Liver (tissue), 9 donors: ENCODE results near the gene ESCO1. TPM values are rescaled to one million over a fixed set of nuclear protein-coding genes. Genes with fewer than 3 reads are reported as not detected.

Source experiments
- DNase-seq: peaks from one replicate; pipeline ENCODE4 v3.0.0-alpha.2; 2017; ENCODE audit warnings: low spot score
- H3K27ac ChIP-seq, 2 donors: one replicate each; pipeline ENCODE4 v1.7.0; 2013; ENCODE audit warnings: inconsistent platforms in 2 of 2, low read length in 2 of 2, control low read depth in 1 of 2, low read depth in 1 of 2, mild to moderate bottlenecking in 1 of 2
- H3K27me3 ChIP-seq, 4 donors: one replicate each; pipeline versions ENCODE4 v1.6.1 to v1.7.0; 2013; ENCODE audit warnings: low read length in 3 of 4, inconsistent platforms in 1 of 4, mild to moderate bottlenecking in 1 of 4, moderate library complexity in 1 of 4; ENCODE audit not compliant: control insufficient read depth in 4 of 4, insufficient read depth in 4 of 4
- H3K36me3 ChIP-seq, 4 donors: one replicate each; pipeline versions ENCODE4 v1.6.1 to v1.7.0; 2013; ENCODE audit warnings: low read length in 3 of 4, mild to moderate bottlenecking in 3 of 4, low read depth in 1 of 4, moderate library complexity in 1 of 4; ENCODE audit not compliant: control insufficient read depth in 4 of 4, insufficient read depth in 3 of 4
- H3K4me1 ChIP-seq, 4 donors: one replicate each; pipeline versions ENCODE4 v1.6.1 to v1.7.0; 2013; ENCODE audit warnings: low read length in 3 of 4, mild to moderate bottlenecking in 3 of 4, moderate library complexity in 1 of 4; ENCODE audit not compliant: control insufficient read depth in 4 of 4, insufficient read depth in 4 of 4
- H3K4me3 ChIP-seq, 3 donors: one replicate each; pipeline versions ENCODE4 v1.6.1 to v1.7.0; 2013; ENCODE audit warnings: low read length in 3 of 3, control low read depth in 1 of 3, low read depth in 1 of 3, mild to moderate bottlenecking in 1 of 3
- H3K9ac ChIP-seq, 2 donors: one replicate each; pipeline ENCODE4 v1.7.0; 2013; ENCODE audit warnings: low read length in 2 of 2, mild to moderate bottlenecking in 2 of 2, moderate library complexity in 2 of 2, control low read depth in 1 of 2, low read depth in 1 of 2
- H3K9me3 ChIP-seq, 4 donors: one replicate each; pipeline versions ENCODE4 v1.6.1 to v1.7.0; 2013; ENCODE audit warnings: low read length in 3 of 4; ENCODE audit not compliant: control insufficient read depth in 4 of 4
- EGR1 ChIP-seq, 2 donors: IDR thresholded peaks; 2 replicates each; pipeline ENCODE4 v1.6.1; 2016 to 2018; ENCODE audit warnings: antibody characterized with exemption in 2 of 2, low read depth in 2 of 2
- FOXA1 ChIP-seq: IDR thresholded peaks from 2 replicates; pipeline ENCODE4 v1.6.1; 2016; ENCODE audit warnings: antibody characterized with exemption
- GABPA ChIP-seq, 2 donors: IDR thresholded peaks in 1 of 2; conservative IDR thresholded peaks in 1 of 2; 2 replicates each; pipeline ENCODE4 v1.6.1; 2016; ENCODE audit warnings: antibody characterized with exemption in 2 of 2, mild to moderate bottlenecking in 1 of 2, moderate library complexity in 1 of 2
- HNF4A ChIP-seq, 2 donors: conservative IDR thresholded peaks; 2 replicates each; pipeline ENCODE4 v1.6.1; 2016; ENCODE audit warnings: antibody characterized with exemption in 2 of 2, mild to moderate bottlenecking in 2 of 2
- HNF4G ChIP-seq: IDR thresholded peaks from 2 replicates; pipeline ENCODE4 v1.6.1; 2016; ENCODE audit warnings: antibody characterized with exemption
- JUND ChIP-seq, 2 donors: IDR thresholded peaks; 2 replicates each; pipeline ENCODE4 v1.6.1; 2016; ENCODE audit warnings: antibody characterized with exemption in 2 of 2
- NR2F2 ChIP-seq: IDR thresholded peaks from 2 replicates; pipeline ENCODE4 v1.6.1; 2016; ENCODE audit warnings: antibody characterized with exemption
- RAD21 ChIP-seq, 2 donors: IDR thresholded peaks; 2 replicates each; pipeline ENCODE4 v1.6.1; 2016; ENCODE audit warnings: antibody characterized with exemption in 2 of 2, mild to moderate bottlenecking in 2 of 2
- RXRA ChIP-seq, 2 donors: IDR thresholded peaks; 2 replicates each; pipeline ENCODE4 v1.6.1; 2017 to 2018; ENCODE audit warnings: antibody characterized with exemption in 2 of 2, mild to moderate bottlenecking in 1 of 2
- SP1 ChIP-seq: IDR thresholded peaks from 2 replicates; pipeline ENCODE4 v1.6.1; 2018; ENCODE audit warnings: antibody characterized with exemption, mild to moderate bottlenecking
- TAF1 ChIP-seq: conservative IDR thresholded peaks from 2 replicates; pipeline ENCODE4 v1.6.1; 2016; ENCODE audit warnings: antibody characterized with exemption, mild to moderate bottlenecking
- YY1 ChIP-seq: IDR thresholded peaks from 2 replicates; pipeline ENCODE4 v1.6.1; 2016; ENCODE audit warnings: antibody characterized with exemption, mild to moderate bottlenecking
- WGBS: extraction: QIAGEN DNeasy Blood & Tissue Kit; methylation state at CpG from one replicate; pipeline ENCODE4 v1.1.7; 2013; 5-methylcytosine and 5-hydroxymethylcytosine counted together
- polyA plus RNA-seq, 2 donors: library from polyadenylated mRNA; stranded (reverse) in 1 of 2; unstranded in 1 of 2; fragments of 200-250 nt in 1 of 2; fragments of >200 nt in 1 of 2; fragmentation: Nextera tagmentation in 1 of 2; extraction: Ambion mirVana in 1 of 2; gene quantifications; one replicate each; pipeline versions ENCODE4 v1.2.1 to v1.2.3, GENCODE V29; 2013 to 2015
- total RNA-seq, 2 donors: library from RNA; depleted of rRNA; stranded (reverse); fragments of >200 nt; gene quantifications; one replicate each; pipeline ENCODE4 v1.2.3, GENCODE V29; 2014
- TF ChIP-seq, protein P1 (sequence below): IDR thresholded peaks from 2 replicates; pipeline ENCODE4 v1.6.1; 2016; ENCODE audit warnings: antibody characterized with exemption, mild to moderate bottlenecking
- TF ChIP-seq, protein P2 (sequence below): IDR thresholded peaks from 2 replicates; pipeline ENCODE4 v1.6.1; 2016; ENCODE audit warnings: antibody characterized with exemption
- TF ChIP-seq, protein P3 (sequence below): IDR thresholded peaks from 2 replicates; pipeline ENCODE4 v1.6.1; 2016; ENCODE audit warnings: antibody characterized with exemption
- TF ChIP-seq, protein P4 (sequence below): fragments of 150-350 bp; IDR thresholded peaks from 2 replicates; pipeline ENCODE4 v1.5.1; 2017; ENCODE audit warnings: improper control_type of control experiment, low read depth, low read length; ENCODE audit not compliant: missing input control
- donor health status: healthy.
- donor health status: healthy.
- donor health status: healthy.
- donor health status: healthy.
- donor health status: healthy.

Gene ESCO1
- total and polyA plus RNA-seq, 4 donors, result 3.7 to 10.3 (median 7.6) TPM

DNA sequence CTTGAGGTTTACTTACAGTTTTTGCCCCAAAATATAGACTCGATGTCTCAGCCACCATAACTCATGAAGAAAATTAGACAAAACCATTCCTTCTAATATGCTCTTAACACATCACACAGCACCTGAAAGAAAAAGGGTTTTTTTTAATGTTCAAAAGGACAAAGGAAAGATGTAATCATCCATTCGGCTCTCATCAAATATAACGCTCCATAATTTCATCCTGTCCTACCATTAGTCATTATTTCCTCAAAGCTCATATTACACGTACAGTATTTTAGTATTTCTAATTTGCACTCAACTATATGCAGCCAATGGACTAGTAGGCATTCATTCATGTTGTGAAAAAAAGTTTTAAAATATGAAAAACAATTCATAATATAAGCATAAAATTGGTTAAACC is 24.8 kb downstream of the ESCO1 start:
- no peak overlapping the region for H3K27ac ChIP-seq
- H3K27me3 ChIP-seq, result no peaks in the 10 kb centered on the region
- no peaks in the 10 kb centered on the region for H3K9me3 ChIP-seq
- H3K36me3 ChIP-seq, result peaks cover 3 to 28% (median 18%) of the 10 kb centered on the region in 4 donors
- TF ChIP-seq EGR1 (IDR thresholded peaks at IDR 0.05; ENCODE audit: low read depth in 2 of 2) (no peak), FOXA1 (no peak), JUND (IDR thresholded peaks at IDR 0.05) (no peak), YY1 (no peak), RXRA (IDR thresholded peaks at IDR 0.05) (no peak)
- TF ChIP-seq, protein P1, sequence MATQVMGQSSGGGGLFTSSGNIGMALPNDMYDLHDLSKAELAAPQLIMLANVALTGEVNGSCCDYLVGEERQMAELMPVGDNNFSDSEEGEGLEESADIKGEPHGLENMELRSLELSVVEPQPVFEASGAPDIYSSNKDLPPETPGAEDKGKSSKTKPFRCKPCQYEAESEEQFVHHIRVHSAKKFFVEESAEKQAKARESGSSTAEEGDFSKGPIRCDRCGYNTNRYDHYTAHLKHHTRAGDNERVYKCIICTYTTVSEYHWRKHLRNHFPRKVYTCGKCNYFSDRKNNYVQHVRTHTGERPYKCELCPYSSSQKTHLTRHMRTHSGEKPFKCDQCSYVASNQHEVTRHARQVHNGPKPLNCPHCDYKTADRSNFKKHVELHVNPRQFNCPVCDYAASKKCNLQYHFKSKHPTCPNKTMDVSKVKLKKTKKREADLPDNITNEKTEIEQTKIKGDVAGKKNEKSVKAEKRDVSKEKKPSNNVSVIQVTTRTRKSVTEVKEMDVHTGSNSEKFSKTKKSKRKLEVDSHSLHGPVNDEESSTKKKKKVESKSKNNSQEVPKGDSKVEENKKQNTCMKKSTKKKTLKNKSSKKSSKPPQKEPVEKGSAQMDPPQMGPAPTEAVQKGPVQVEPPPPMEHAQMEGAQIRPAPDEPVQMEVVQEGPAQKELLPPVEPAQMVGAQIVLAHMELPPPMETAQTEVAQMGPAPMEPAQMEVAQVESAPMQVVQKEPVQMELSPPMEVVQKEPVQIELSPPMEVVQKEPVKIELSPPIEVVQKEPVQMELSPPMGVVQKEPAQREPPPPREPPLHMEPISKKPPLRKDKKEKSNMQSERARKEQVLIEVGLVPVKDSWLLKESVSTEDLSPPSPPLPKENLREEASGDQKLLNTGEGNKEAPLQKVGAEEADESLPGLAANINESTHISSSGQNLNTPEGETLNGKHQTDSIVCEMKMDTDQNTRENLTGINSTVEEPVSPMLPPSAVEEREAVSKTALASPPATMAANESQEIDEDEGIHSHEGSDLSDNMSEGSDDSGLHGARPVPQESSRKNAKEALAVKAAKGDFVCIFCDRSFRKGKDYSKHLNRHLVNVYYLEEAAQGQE, result no peak
- TF ChIP-seq, protein P2, sequence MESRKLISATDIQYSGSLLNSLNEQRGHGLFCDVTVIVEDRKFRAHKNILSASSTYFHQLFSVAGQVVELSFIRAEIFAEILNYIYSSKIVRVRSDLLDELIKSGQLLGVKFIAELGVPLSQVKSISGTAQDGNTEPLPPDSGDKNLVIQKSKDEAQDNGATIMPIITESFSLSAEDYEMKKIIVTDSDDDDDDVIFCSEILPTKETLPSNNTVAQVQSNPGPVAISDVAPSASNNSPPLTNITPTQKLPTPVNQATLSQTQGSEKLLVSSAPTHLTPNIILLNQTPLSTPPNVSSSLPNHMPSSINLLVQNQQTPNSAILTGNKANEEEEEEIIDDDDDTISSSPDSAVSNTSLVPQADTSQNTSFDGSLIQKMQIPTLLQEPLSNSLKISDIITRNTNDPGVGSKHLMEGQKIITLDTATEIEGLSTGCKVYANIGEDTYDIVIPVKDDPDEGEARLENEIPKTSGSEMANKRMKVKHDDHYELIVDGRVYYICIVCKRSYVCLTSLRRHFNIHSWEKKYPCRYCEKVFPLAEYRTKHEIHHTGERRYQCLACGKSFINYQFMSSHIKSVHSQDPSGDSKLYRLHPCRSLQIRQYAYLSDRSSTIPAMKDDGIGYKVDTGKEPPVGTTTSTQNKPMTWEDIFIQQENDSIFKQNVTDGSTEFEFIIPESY, result no peak
- H3K4me3 ChIP-seq, result no peak overlapping the region
- WGBS, result 98% methylated on average over 4 of the region's 4 CpGs
- no peak for DNase-seq
- H3K9ac ChIP-seq, result no peak overlapping the region
- H3K4me1 ChIP-seq, result peaks cover 0 to 1% (median 0%) of the 10 kb centered on the region in 4 donors

DNA sequence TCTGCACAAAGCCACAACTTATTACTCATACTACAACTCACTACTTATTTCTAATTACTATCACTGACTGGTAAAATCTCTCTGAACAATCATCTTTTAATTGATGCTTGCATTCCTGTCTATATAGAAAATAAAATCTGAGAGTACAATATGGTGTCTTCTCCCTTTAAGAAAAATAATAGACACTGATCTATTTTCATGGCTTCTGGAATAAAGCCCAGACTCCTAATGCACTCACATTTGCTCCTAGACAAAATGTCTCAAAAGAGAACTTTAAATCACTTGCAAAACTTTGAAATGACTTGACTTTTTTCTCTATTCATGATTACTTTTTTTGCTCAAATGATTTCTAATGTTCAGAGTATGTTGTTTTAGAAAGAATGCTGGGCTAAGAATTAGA is 28.7 kb downstream of the ESCO1 start:
- no peak overlapping the region for H3K4me3 ChIP-seq
- H3K27ac ChIP-seq, result no peak overlapping the region
- H3K4me1 ChIP-seq, result no peaks in the 10 kb centered on the region
- peaks cover 3 to 38% (median 22%) of the 10 kb centered on the region in 4 donors for H3K36me3 ChIP-seq
- H3K9ac ChIP-seq, result no peak overlapping the region
- no peaks in the 10 kb centered on the region for H3K27me3 ChIP-seq
- H3K9me3 ChIP-seq, result no peaks in the 10 kb centered on the region
- TF ChIP-seq, protein P3, sequence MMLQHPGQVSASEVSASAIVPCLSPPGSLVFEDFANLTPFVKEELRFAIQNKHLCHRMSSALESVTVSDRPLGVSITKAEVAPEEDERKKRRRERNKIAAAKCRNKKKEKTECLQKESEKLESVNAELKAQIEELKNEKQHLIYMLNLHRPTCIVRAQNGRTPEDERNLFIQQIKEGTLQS, result no peak
- TF ChIP-seq GABPA (IDR thresholded peaks at IDR 0.05 in 1 of 2, conservative IDR thresholded peaks at IDR 0.05 in 1 of 2) (no peak), TAF1 (no peak), RAD21 (IDR thresholded peaks at IDR 0.05) (no peak), HNF4G (no peak), EGR1 (IDR thresholded peaks at IDR 0.05; ENCODE audit: low read depth in 2 of 2) (no peak), JUND (IDR thresholded peaks at IDR 0.05) (no peak), HNF4A (conservative IDR thresholded peaks at IDR 0.05) (no peak), NR2F2 (no peak), FOXA1 (no peak), YY1 (no peak), SP1 (no peak)
- TF ChIP-seq, protein P4, sequence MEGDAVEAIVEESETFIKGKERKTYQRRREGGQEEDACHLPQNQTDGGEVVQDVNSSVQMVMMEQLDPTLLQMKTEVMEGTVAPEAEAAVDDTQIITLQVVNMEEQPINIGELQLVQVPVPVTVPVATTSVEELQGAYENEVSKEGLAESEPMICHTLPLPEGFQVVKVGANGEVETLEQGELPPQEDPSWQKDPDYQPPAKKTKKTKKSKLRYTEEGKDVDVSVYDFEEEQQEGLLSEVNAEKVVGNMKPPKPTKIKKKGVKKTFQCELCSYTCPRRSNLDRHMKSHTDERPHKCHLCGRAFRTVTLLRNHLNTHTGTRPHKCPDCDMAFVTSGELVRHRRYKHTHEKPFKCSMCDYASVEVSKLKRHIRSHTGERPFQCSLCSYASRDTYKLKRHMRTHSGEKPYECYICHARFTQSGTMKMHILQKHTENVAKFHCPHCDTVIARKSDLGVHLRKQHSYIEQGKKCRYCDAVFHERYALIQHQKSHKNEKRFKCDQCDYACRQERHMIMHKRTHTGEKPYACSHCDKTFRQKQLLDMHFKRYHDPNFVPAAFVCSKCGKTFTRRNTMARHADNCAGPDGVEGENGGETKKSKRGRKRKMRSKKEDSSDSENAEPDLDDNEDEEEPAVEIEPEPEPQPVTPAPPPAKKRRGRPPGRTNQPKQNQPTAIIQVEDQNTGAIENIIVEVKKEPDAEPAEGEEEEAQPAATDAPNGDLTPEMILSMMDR, result no peak
- no peak for DNase-seq
